Mesenteric fat pad (tissue), 1 donor: ENCODE data around the gene INIP. TPM values are rescaled to one million over a fixed set of nuclear protein-coding genes. Genes with fewer than 3 reads are reported as not detected.
"Not testable (repeated sequence)": the region's sequence is repeated elsewhere in the genome, so short reads cannot be mapped to it uniquely, and the experiment has no call there.

Source experiments
- DNase-seq: peaks from one replicate; pipeline ENCODE4 v3.0.0-alpha.2; 2020; ENCODE audit warnings: low spot score
- total RNA-seq: library from RNA; stranded (reverse); fragmentation: NEBNext Ultra II Directional; extraction: Animal tissue kit (Norgen Biotek cat#: 25700); gene quantifications from one replicate; pipeline ENCODE4 v1.2.1, GENCODE V29; 2021
- donor health status: DM: yes; HTN: yes; CAD: no.

Gene INIP
- total RNA-seq, 1 donor from 2014 or later: 17.2 TPM

DNA sequence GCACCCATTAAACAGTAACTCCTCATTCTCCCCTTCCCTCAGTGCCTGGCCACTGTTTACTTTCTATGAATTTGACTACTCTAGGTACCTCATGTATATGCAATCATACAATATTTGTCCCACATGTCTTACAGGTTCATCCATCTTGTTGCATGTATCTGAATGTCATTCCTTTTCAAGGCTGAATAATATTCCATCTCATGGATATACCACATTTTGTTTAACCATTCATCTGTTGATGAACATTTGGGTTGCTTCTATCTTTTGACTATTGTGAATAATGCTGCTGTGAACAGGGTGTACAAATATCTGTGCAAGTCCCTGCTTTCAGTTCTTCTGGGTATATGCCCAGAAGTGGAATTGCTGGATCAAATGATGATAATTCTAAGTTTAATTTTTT, 40.9 kb downstream of the INIP start:
- no peak for DNase-seq

DNA sequence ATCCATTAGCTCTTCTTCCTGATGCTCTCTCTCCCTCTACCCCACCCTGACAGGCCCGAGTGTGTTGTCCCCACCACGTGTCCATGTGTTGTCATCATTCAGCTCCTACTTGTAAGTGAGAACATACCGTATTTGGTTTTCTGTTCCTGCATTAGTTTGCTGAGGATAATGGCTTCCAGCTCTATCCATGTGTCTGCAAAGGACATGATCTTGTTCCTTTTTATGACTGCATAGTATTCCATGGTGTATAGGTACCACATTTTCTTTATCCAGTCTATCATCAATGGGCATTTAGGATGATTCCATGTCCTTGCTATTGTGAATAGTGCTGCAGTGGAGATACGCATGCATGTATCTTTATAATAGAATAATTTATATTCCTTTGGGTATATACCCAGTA, 44.7 kb downstream of the INIP start:
- not testable (repeated sequence) for DNase-seq

DNA sequence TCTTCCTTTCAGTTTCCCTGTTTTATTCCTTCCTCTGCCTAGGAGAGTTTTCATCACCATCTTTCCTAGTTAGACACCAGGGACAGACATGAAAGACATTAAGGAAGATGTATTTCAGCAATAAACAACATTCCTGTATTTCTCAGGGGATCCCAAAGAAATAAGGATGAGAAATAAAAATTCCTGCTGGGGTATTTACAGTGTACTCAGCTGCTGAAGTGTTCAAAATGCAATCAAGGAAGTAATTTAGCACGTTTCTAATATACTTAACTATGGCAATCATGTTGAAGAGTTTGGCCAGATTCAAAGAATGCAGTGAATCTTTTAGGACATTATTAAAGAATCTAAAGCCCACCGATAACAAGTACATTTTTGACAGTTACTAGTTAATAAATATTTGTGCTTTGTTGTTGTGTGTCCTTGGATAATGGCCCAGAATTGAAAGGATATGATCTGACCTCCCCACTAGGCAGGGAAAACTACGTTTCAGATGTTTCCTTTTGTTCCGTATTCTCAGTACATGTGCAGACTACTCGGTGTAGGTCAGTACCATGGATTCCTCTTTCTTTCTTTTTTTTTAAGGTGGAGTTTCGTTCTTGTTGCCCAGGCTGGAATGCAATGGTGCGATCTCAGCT, 46.8 kb downstream of the INIP start:
- no peak for DNase-seq

DNA sequence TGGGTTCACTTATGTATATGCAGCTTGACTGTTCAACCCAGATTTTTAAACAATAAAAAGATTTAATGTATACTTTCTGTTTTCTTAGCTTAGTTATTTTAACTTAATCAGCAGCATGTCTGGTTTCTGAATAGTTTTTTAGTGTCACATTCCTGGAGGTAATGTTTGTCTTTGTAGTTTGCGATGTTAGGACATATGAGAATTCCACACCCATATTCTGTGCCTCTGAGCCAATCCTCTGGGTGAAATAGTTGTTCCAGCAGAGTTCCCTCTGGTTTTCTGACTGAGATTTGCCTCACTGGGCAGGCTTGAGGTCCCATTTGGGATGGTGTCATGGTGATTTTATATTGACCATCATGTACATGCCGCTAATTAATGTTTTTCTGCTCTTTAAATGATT, 48.6 kb downstream of the INIP start:
- DNase-seq: no peak

DNA sequence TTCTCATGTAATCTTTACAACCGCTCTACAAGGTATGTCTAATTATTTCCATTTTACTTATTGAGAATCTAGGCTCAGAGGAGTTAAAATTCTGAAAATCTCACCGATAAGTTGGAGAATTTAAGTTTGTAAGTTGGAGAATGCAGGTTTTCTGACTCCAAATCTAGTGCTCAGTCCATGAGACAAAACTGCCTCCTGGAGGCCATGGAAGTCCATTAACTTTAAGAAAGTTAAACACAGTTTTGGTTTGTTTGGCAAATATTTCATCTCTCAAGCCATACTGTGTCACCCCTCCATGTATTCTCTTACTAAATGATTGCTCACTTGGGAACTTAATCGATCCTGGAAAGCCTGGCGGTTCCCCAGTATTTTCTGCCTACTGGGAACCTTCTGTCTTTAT, 52.6 kb downstream of the INIP start:
- DNase-seq: no peak

DNA sequence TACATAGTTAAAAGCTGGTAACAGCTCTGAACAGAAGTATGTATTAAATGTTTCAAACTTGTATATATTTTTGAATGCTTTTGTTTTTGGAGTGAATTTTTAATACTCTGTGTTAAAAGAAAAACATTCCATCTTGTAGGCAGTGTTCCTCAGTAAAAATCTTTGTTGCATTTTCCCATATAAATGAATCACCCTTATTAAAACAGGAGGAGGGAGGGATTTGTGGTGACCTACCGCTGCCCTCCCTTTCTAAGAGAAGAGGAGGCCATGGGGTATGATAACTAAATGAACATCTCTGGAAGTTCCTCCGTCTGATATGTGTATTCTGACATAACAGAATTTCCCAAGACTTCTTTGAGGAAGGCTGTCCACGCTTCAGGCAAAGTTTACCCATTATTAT, 53.4 kb downstream of the INIP start:
- no peak for DNase-seq

DNA sequence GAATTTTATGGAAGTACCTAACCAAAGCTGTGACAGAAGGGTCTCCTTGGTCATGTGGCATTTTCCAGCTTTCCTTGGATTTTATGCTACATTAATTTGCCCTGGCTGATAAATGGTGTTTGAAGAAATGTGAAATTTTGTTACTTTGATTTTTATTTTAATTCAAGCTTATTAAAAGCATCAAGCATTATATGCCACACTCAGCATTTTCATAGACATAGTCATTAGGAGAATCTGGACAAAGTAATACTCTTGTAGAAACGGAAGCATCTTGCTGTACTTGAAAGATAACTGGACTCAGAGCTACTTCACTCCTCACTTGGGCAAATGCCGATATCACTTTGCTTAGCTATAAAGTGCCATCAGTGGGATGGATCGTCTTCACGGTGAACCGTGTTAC, 54.2 kb downstream of the INIP start:
- no peak for DNase-seq

DNA sequence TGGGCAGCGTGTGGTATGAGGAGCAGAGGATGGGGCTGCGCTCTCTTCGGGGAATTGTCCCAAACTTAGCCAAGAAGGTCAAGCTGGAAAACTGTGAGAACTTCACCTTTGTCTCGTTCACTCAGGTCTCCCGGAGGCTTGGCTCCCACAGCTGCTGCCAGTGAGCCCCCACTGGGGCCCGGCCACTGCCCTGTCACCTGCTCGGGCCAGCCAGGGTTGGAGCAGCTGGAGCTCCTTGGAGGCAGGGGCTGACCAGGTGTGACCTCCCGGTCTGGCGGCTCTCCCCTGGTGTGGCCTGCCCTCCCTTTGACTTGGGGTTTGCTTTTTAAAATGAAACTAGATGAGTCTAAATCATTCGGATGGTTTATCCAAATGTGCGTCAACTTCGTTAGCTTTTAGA, 58.0 kb downstream of the INIP start:
- no peak for DNase-seq

DNA sequence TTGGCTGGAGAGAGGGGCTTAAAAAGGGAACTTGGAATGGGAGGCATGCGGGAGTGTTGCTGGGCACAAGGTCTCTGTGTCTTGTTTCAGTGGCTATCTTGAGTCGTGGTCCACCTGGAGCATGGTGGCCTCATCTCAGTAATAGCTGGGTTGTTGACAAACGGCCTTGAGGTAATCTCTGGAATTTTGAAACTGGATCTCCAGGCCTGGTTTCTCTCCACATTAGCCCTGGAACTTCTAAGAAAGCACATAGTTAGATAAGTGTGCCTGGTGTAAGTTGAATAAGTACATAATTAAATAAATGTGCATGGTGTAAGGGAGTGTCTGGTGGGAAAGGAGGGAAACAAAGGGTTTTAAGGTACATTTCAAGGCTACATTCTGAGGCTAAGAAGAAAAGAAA, 62.2 kb downstream of the INIP start:
- no peak for DNase-seq

DNA sequence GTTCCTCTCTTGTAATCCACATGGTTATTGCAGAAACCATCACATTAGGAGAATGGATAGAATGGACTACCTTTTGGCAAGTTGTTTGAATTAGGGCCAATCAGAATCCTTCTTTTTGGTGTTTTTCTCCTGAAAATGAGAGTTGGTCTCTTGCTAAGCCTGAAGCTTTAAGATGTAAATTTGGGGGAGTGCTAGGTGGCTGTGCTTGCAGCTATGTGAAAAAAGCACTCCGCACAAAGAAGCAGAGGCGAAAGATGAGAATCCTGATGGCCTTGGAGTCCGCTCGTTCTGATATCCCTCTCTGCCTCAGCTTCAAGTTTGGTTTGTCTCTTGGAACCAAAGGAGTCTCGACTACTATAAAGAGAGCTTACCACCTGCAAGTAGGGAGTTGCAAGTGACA, 63.6 kb downstream of the INIP start:
- no peak for DNase-seq

DNA sequence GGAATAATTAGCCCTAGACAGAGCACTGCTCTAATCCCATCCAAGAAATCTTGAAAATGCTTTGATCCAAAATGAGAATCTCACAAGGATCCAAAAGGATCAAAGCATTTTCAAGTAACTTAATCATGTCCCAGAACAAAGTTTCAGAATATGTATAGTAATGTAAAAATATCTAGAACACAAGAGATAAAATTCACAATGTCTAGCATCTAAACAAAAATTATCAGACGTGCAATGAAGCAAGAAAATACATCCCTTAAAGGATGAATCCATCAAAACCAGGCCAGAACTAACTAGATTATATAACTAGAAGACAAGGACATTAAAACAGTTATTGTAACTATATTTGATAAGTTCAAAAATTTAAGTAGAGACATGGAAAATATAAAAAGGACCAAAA, 69.3 kb downstream of the INIP start:
- no peak for DNase-seq

DNA sequence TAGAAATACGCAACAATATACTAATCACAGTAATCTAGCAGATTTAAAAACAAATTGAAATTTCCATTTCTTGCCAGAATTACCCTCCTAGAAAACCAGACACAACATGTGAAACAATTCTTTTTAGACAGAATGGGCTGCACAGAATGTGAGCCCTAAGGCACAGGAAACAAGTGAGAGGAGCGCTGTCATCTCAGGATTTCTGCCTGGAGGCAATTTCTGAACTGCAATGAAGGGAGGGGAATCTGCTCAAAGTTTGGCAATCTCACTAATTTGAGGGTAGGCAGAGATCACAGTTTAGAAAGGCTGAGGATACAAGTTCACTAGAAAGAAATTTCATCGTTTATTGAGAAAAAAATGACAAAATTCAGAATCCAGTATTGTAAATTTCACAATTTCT, 70.3 kb downstream of the INIP start:
- DNase-seq: no peak

DNA sequence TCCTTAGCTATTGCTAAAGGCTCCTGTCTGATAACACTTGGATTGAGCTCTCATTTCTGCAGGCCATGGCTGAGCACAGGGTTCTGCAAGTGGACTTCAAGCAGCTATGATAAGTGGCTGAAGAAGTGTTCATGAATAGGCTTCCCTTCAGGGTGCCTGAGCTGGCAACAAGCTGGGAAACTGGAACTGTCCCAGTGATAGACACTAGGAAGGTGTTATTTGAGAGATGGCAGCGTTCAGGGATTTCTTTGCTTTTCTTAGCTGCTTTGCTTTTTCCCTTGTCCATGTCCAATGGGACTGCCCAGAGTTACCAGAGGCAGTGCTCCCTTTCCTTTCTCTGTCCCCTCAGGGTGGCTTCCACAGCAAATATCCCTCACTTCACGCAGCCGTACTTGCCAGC, 75.8 kb downstream of the INIP start:
- no peak for DNase-seq

DNA sequence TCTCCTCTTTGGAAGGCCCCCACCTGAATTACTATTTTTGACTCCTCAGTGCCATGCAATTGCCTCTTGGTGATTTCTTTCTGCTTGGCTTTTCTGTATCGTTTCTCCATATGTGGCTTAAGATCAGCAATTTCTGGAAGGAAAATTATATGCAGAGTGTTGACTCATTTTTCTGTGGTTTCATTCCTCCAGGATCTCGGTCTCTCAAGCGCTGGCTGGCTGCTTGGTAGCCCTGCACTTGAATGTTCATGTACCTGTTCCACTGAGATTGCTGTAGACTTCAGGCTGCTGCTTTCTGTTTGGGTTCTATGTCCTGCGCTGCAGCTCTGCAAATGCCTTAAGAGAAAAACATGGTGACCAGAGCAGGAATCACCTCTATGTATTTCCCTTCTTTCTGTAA, 77.6 kb downstream of the INIP start:
- DNase-seq: no peak

Other genes with a start within 250 kb of the INIP start
- 6.1 TPM for gene KIAA1958, start 231.3 kb downstream of the INIP start, total RNA-seq
- gene SNX30, start 32.6 kb upstream of the INIP start, total RNA-seq: 13.9 TPM
- gene SLC46A2, start 172.8 kb upstream of the INIP start, total RNA-seq: 0.35 TPM